Spleen (tissue), 11 donors: Measurements from ENCODE around the gene LMO4. TPM values are rescaled to one million over a fixed set of nuclear protein-coding genes. Genes with fewer than 3 reads are reported as not detected.

Experiments used
- DNase-seq: peaks from one replicate; pipeline ENCODE4 v3.0.0-alpha.2; 2020
- H3K27ac ChIP-seq, 8 donors: fragments of 200-600 bp; sonication (generic) in 7 of 8; 1 replicate in 4 of 8; 2 replicates in 4 of 8; pipeline versions ENCODE4 v1.5.0 to v1.8.0; 2016 to 2021; ENCODE audit warnings: inconsistent platforms in 4 of 8, mild to moderate bottlenecking in 4 of 8, moderate library complexity in 1 of 8
- H3K27me3 ChIP-seq, 7 donors: fragments of 200-600 bp; sonication (generic) in 6 of 7; replicated peaks in 1 of 7; 1 replicate in 4 of 7; 2 replicates in 3 of 7; pipeline versions ENCODE4 v1.5.0 to v1.8.0; 2016 to 2021; ENCODE audit warnings: inconsistent platforms in 3 of 7, mild to moderate bottlenecking in 1 of 7
- H3K36me3 ChIP-seq, 6 donors: fragments of 200-600 bp; sonication (generic) in 5 of 6; 1 replicate in 4 of 6; 2 replicates in 2 of 6; pipeline versions ENCODE4 v1.5.0 to v1.8.0; 2016 to 2021; ENCODE audit warnings: inconsistent platforms in 2 of 6
- H3K4me1 ChIP-seq, 6 donors: fragments of 200-600 bp; sonication (generic) in 5 of 6; 1 replicate in 3 of 6; 2 replicates in 3 of 6; pipeline versions ENCODE4 v1.5.0 to v1.8.0; 2016 to 2021; ENCODE audit warnings: inconsistent platforms in 3 of 6
- H3K4me3 ChIP-seq, 8 donors: fragments of 200-600 bp; sonication (generic) in 7 of 8; 1 replicate in 4 of 8; 2 replicates in 4 of 8; pipeline versions ENCODE4 v1.5.0 to v1.8.0; 2016 to 2021; ENCODE audit warnings: inconsistent platforms in 4 of 8, mild to moderate bottlenecking in 4 of 8, moderate library complexity in 2 of 8
- H3K9me3 ChIP-seq, 8 donors: fragments of 200-600 bp; sonication (generic) in 7 of 8; 1 replicate in 4 of 8; 2 replicates in 4 of 8; pipeline versions ENCODE4 v1.5.0 to v1.8.0; 2016 to 2021; ENCODE audit warnings: inconsistent platforms in 4 of 8
- CTCF ChIP-seq, 11 experiments: fragments of 200-600 bp in 7 of 11; fragments of 450-650 bp in 4 of 11; sonication (generic) in 4 of 11; IDR thresholded peaks in 8 of 11; conservative IDR thresholded peaks in 3 of 11; 1 replicate in 7 of 11; 2 replicates in 4 of 11; pipeline versions ENCODE4 v1.4.0 to v1.8.0; 2016 to 2021; ENCODE audit warnings: antibody characterized with exemption in 11 of 11, inconsistent platforms in 4 of 11, mild to moderate bottlenecking in 1 of 11
- POLR2A ChIP-seq, 3 donors: fragments of 450-650 bp; IDR thresholded peaks; one replicate each; pipeline ENCODE4 v1.5.1; 2017; ENCODE audit warnings: antibody characterized with exemption in 3 of 3, mild to moderate bottlenecking in 1 of 3
- POLR2AphosphoS5 ChIP-seq, 3 donors: sonication (generic); formaldehyde crosslinking; IDR thresholded peaks; one replicate each; pipeline ENCODE4 v1.5.1; 2017; ENCODE audit warnings: antibody characterized with exemption in 3 of 3
- WGBS, 5 donors: extraction: QIAGEN DNeasy Blood & Tissue Kit in 3 of 5; methylation state at CpG; one replicate each; pipeline versions ENCODE4 v1.1.5 to v1.1.7; 2013 to 2018; 5-methylcytosine and 5-hydroxymethylcytosine counted together
- intact Hi-C: fragments of 100-400 bp; cut with DNase I; formaldehyde crosslinking; loops from one replicate; pipeline ENCODE4 v1.15.0; 2023; ENCODE audit warnings: low total_unique reads
- polyA plus RNA-seq, 3 donors: library from polyadenylated mRNA; stranded (reverse); fragments of 200-250 nt; gene quantifications; one replicate each; pipeline ENCODE4 v1.2.1, GENCODE V29; 2013
- total RNA-seq, 7 donors: library from RNA; depleted of rRNA in 3 of 7; stranded (reverse); fragments of >200 nt in 3 of 7; fragmentation: NEBNext Ultra II Directional in 4 of 7; extraction: Animal tissue kit (Norgen Biotek cat#: 25700) in 4 of 7; gene quantifications; one replicate each; pipeline versions ENCODE4 v1.1.0 to v1.2.1, GENCODE V29; 2016 to 2021
- donor health status: healthy with polysubstance abuse.
- donor health status: DM: no; HTN: no; CAD: no; lungs with moderate emphysema.
- donor health status: DM: no; HTN: no; CAD: no.
- donor health status: Bipolar disorder and iron deficiency.
- donor health status: healthy.
- donor health status: DM: no; HTN: no; CAD: no.
- donor health status: DM: yes; HTN: yes; CAD: no.

Gene LMO4
- total and polyA plus RNA-seq, 10 donors = 31.2 to 63.8 (median 45.9) TPM

DNA sequence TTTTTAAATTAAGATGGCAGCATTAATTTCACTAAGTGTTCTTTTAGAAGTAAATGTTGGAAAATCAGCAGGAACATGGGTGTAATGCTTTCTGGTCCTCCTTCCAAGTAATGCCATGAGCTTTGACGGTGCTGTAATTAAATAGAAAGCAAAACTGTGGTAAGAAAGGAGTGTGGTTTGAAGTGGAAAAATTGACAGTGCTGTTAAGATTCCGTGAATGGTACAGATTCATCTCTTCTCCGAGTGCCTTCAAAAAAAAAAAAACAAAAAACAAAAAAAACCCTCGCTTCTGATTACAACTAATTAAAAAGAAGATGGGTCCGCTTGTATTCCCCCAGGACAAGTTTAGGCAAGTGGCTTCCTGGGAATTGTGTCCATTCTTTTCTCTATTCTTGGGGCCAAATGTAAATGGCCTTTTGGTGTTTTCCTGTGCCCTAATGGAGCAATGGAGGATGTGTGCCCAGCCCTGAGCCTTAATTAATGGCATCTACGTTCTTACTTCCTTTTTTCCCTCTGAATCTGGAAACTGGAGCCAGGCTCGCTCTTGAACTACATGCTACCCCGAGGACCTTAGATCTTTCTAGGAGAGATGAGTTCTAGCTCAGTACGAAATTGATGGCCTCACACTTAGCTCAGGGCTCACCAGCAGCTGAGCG is 5.1 kb downstream of the LMO4 start:
- TF ChIP-seq POLR2A (IDR thresholded peaks at IDR 0.05) (no peak), POLR2AphosphoS5 (IDR thresholded peaks at IDR 0.05) (no peak), CTCF (IDR thresholded peaks at IDR 0.05 in 8 of 11, conservative IDR thresholded peaks at IDR 0.05 in 3 of 11) (no peak)
- no peak for DNase-seq
- peak overlapping the region; percentile 50 to 97 (median 86) for H3K27ac ChIP-seq
- no peaks in the 10 kb centered on the region for H3K27me3 ChIP-seq
- H3K4me3 ChIP-seq = peak overlapping the region in 6 of 8 donors; percentile 44 to 91 (median 72)
- intact Hi-C loops = no loop called here
- H3K36me3 ChIP-seq = peaks cover 0 to 30% (median 0%) of the 10 kb centered on the region in 6 donors
- 47 to 64% (median 52%) methylated on average over 10 of the region's 10 CpGs for WGBS, 5 donors
- no peaks in the 10 kb centered on the region for H3K9me3 ChIP-seq
- peaks cover 32 to 87% (median 61%) of the 10 kb centered on the region in 6 donors for H3K4me1 ChIP-seq

- intact Hi-C loops = no loop called here
- 13 to 33% (median 25%) methylated on average over 23 to 28 of the region's 28 CpGs for WGBS, 5 donors
- Histone ChIP-seq H3K27ac (peak overlapping the region; percentile 50 to 97 (median 86)), H3K27me3 (no peaks in the 10 kb centered on the region), H3K4me3 (peak overlapping the region; percentile 3 to 91 (median 62)), H3K4me1 (peaks cover 32 to 92% (median 61%) of the 10 kb centered on the region in 6 donors), H3K9me3 (no peaks in the 10 kb centered on the region), H3K36me3 (peaks cover 0 to 37% (median 6%) of the 10 kb centered on the region in 6 donors)
- TF ChIP-seq CTCF (IDR thresholded peaks at IDR 0.05 in 8 of 11, conservative IDR thresholded peaks at IDR 0.05 in 3 of 11) = no peak
- no peak for TF ChIP-seq POLR2AphosphoS5 (IDR thresholded peaks at IDR 0.05)
- no peak for TF ChIP-seq POLR2A (IDR thresholded peaks at IDR 0.05)
- DNase-seq = peak; percentile 85
Observed at GRCh38 chr1:87334351-87335174, 5.9 kb downstream of the LMO4 start.

DNA sequence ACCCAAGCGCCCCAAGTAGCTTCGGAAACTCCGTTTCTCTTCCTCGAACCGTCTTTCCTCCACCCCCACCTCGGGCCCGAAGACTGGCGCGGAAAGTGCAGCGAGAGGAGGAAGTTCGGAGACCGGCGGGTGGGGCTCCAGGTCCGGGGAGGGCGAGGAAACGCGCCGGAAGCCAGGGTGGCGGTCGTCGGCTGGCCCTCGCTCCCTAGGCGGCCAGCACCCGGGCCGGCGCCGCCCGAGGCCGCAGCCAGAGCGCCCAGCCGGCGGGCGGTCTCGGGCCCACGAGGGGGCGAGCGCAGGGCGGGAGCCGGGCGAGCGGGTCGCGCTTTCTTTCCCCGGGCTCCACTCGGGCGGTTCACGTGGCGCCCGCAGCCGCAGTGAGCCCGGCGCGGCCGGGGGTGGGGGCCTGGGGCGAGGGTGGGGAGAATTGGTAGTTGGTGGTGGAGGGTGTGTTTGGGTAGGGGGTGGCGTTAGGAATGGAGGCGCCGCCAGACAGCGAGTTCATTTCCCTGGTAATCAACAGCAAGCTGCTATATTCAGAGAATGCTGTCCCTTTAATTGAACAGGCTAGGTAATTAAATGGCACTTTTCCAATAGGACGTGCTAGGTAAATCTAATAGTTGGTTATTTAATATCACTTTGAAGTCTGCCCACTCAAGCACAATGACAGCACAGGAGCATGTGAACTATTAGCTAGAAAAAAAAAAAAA is 6.7 kb downstream of the LMO4 start:
- peak; percentile 96 for DNase-seq
- peak; percentile 59 to 84 (median 77) for TF ChIP-seq POLR2AphosphoS5 (IDR thresholded peaks at IDR 0.05)
- no peak for TF ChIP-seq POLR2A (IDR thresholded peaks at IDR 0.05)
- peak in 4 of 11 experiments; percentile 14 to 47 (median 44) for TF ChIP-seq CTCF (IDR thresholded peaks at IDR 0.05 in 8 of 11, conservative IDR thresholded peaks at IDR 0.05 in 3 of 11)
- 0 to 1% (median 1%) methylated on average over 14 to 60 of the region's 60 CpGs for WGBS, 5 donors
- H3K27me3 ChIP-seq = no peaks in the 10 kb centered on the region
- peak overlapping the region; percentile 50 to 97 (median 86) for H3K27ac ChIP-seq
- peak overlapping the region; percentile 3 to 91 (median 62) for H3K4me3 ChIP-seq
- H3K9me3 ChIP-seq = no peaks in the 10 kb centered on the region
- intact Hi-C loops = no loop called here
- H3K4me1 ChIP-seq = peaks cover 28 to 84% (median 57%) of the 10 kb centered on the region in 6 donors
- H3K36me3 ChIP-seq = peaks cover 5 to 45% (median 13%) of the 10 kb centered on the region in 6 donors
